Vagina (tissue), 2 donors: ENCODE results near the gene GKN2.

ENCODE experiments used
- CTCF ChIP-seq, 3 experiments: fragments of 450-650 bp in 2 of 3; fragments of 200-600 bp in 1 of 3; sonication (generic) in 1 of 3; IDR thresholded peaks; one replicate each; pipeline ENCODE4 v1.5.1; 2017 to 2019; ENCODE audit warnings: antibody characterized with exemption in 3 of 3, mild to moderate bottlenecking in 2 of 3, moderate library complexity in 2 of 3
- POLR2A ChIP-seq, 2 donors: fragments of 450-650 bp; IDR thresholded peaks; one replicate each; pipeline ENCODE4 v1.6.1; 2017; ENCODE audit warnings: antibody characterized with exemption in 2 of 2, mild to moderate bottlenecking in 2 of 2, moderate library complexity in 2 of 2
- POLR2AphosphoS5 ChIP-seq, 2 donors: sonication (generic); formaldehyde crosslinking; IDR thresholded peaks; one replicate each; pipeline ENCODE4 v1.9.0; 2017; ENCODE audit warnings: antibody characterized with exemption in 2 of 2, mild to moderate bottlenecking in 2 of 2, low read depth in 1 of 2; ENCODE audit not compliant: insufficient read depth in 1 of 2

GRCh38 chr2:68992341-68992740 is 39.6 kb upstream of the GKN2 start:
- no peak for TF ChIP-seq CTCF (IDR thresholded peaks at IDR 0.05)
- no peak for TF ChIP-seq POLR2A (IDR thresholded peaks at IDR 0.05)
- TF ChIP-seq POLR2AphosphoS5 (IDR thresholded peaks at IDR 0.05; ENCODE audit: insufficient read depth in 1 of 2, low read depth in 1 of 2): no peak
